IPS-18a (cell line): ENCODE results near the gene MICAL3.

Experiments
- H3K27ac ChIP-seq: one replicate; pipeline ENCODE4 v1.5.1; 2013; ENCODE audit warnings: low read length
- H3K27me3 ChIP-seq: one replicate; pipeline ENCODE4 v1.6.1; 2013; ENCODE audit warnings: mild to moderate bottlenecking, low read length; ENCODE audit not compliant: control insufficient read depth, insufficient read depth
- H3K36me3 ChIP-seq: one replicate; pipeline ENCODE4 v1.6.1; 2013; ENCODE audit warnings: low read depth, low read length; ENCODE audit not compliant: control insufficient read depth
- H3K4me1 ChIP-seq: one replicate; pipeline ENCODE4 v1.6.1; 2013; ENCODE audit warnings: low read depth, low read length; ENCODE audit not compliant: control insufficient read depth
- H3K4me3 ChIP-seq: one replicate; pipeline ENCODE4 v1.5.1; 2013; ENCODE audit warnings: low read length
- H3K9ac ChIP-seq: one replicate; pipeline ENCODE4 v1.6.1; 2013; ENCODE audit warnings: mild to moderate bottlenecking, low read length, moderate library complexity
- H3K9me3 ChIP-seq: one replicate; pipeline ENCODE4 v1.6.1; 2013; ENCODE audit warnings: low read depth, low read length; ENCODE audit not compliant: control insufficient read depth

MICAL3 gene

DNA sequence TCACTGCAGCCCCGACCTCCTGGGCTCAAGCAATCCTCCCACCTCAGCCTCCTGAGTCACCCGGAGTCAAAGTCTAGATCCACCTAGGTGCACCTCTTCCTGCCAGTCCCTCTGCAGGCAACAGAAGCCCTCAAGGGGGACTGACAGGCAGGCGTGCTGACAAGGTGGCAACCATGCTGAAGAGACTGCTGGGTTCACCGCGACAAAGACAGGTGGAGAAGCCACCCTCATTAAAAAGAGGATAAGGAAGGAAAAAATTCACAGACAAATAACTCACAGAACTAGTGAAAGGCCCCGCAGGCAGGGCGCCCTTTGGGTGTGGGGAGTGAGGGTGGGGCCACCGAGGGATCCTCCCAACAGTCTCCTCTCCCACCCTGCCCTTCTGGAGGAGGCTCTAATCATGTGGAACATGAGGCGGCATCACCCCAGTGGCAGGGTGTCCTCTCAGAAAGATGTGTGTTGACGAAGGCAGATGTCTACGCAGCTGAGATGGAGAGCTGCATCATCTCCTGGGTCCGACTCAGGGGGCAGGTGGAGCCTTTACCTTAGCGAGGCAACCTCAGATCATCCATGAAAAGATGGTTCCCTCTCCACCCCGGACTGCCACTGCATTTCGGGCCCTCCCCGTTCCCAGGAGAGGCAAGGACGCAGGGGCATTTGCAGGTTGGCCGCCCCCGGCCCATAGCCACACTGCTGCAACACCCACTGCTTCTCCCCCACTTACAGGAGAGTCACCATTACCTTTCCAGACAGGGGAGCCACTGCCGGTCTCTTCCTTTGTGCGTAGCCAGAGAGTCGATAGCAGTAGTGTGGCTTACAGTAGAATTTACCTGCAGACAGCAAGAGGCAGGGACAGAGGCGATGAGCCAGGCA is 158.9 kb downstream of the MICAL3 start:
- Histone ChIP-seq H3K9ac (no peak overlapping the region), H3K27me3 (no peaks in the 10 kb centered on the region), H3K4me1 (no peaks in the 10 kb centered on the region), H3K27ac (no peak overlapping the region), H3K9me3 (no peaks in the 10 kb centered on the region), H3K36me3 (peaks cover 26% of the 10 kb centered on the region), H3K4me3 (no peak overlapping the region)

DNA sequence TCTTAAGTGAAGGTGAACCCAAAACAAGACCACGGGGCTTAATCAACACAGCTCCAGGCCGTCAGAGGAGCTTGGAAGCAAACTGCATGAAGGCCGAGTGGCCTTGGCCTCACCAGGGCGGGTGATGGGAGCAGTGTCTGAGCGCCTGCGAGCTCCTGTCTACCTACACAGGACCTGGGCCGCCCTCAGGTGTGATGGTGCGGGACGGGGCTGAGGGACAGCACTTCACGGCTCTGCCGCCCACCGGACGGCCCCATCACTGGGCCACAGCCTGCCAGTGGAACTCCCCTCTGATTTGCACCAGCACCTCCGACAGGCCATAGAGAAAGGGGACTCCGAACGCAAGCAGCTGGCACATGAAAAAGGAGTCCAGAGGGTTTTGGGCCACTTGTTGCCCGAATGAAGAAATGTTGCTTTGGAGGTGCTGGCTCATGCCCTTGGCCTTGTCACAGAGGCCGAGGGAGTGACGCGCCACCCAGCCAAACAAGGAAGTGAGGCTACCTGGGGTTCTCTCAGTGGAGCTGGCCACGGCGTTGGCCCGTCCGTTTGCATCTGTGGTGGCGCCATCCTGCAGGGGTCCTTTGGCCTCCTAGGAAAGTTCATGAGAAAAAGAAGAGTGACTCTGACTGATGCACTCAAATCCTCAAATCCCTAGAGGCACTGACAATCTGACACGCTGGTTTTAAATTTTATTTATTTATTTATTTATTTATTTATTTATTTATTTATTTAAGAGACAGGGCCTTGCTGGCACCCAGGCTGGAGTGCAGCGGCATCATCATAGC is 159.8 kb downstream of the MICAL3 start:
- H3K4me3 ChIP-seq: no peak overlapping the region
- no peak overlapping the region for H3K9ac ChIP-seq
- no peaks in the 10 kb centered on the region for H3K9me3 ChIP-seq
- peaks cover 24% of the 10 kb centered on the region for H3K36me3 ChIP-seq
- no peaks in the 10 kb centered on the region for H3K4me1 ChIP-seq
- H3K27ac ChIP-seq: no peak overlapping the region
- H3K27me3 ChIP-seq: no peaks in the 10 kb centered on the region

GRCh38 chr22:17862646-17863181 is 161.6 kb downstream of the MICAL3 start:
- Histone ChIP-seq H3K9ac (no peak overlapping the region), H3K9me3 (no peaks in the 10 kb centered on the region), H3K27ac (no peak overlapping the region), H3K27me3 (no peaks in the 10 kb centered on the region), H3K4me1 (no peaks in the 10 kb centered on the region), H3K4me3 (no peak overlapping the region), H3K36me3 (peaks cover 16% of the 10 kb centered on the region)

GRCh38 chr22:17861909-17862308 is 162.5 kb downstream of the MICAL3 start:
- H3K9me3 ChIP-seq: no peaks in the 10 kb centered on the region
- no peak overlapping the region for H3K4me3 ChIP-seq
- no peak overlapping the region for H3K9ac ChIP-seq
- no peak overlapping the region for H3K27ac ChIP-seq
- H3K36me3 ChIP-seq: peaks cover 16% of the 10 kb centered on the region
- H3K27me3 ChIP-seq: no peaks in the 10 kb centered on the region
- H3K4me1 ChIP-seq: no peaks in the 10 kb centered on the region

DNA sequence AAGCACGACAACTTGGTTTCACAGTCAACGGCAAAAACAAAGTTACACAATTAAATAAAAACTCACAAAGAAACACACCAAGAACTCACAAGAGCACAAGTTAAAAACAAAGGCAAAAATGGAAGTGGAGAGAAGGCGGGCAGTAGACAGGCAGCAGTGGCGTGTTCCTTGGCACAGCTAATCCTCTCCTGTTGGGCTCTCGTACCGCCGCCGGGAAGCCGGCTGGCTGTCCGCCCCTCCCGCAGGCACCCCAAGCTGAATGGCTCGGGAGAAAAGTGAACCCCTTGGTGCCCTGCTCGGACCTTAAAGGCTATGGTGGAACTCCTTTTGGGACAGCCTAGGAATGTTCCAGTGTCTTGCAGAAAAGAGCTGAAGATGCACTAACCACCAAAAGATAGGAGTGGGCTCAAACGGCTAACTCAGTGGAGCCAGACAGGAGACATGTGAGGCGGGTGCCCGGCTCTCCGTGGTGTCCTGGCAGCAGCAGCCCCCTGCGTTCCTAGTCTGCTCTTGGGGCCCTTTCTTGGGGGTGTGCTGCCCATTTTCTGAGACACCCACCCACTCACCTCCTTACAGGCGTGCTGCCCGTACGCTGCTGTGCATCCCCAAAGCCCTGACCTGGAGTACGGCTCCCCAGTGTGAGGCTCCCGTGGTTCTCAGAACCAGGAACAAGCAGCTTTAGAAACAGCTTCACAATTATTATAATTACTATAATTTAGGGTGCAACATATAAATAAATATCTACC is 164.0 kb downstream of the MICAL3 start:
- H3K9me3 ChIP-seq: no peaks in the 10 kb centered on the region
- H3K27me3 ChIP-seq: no peaks in the 10 kb centered on the region
- H3K27ac ChIP-seq: no peak overlapping the region
- H3K36me3 ChIP-seq: peaks cover 16% of the 10 kb centered on the region
- no peaks in the 10 kb centered on the region for H3K4me1 ChIP-seq
- H3K4me3 ChIP-seq: no peak overlapping the region
- H3K9ac ChIP-seq: no peak overlapping the region

DNA sequence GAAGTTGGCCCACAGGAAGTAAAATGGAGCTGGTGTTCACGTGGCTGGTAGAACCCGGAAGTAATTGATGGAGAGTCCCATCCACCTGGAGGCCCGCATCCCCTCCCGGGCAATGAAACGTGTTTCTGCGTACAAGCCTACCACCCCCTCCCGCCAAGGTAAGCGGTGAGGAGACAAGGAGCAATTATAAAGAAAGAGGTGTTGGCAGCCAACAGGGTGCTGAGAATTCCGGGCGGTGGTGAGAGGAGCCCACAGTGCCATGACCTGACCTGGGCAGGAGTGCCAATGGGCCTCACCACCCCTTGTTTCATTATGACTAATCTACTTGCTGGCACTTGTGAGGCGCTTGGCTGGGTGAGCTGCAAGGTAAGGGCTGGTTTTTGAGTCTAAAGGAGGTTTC is 166.3 kb downstream of the MICAL3 start:
- H3K27me3 ChIP-seq: no peaks in the 10 kb centered on the region
- H3K9me3 ChIP-seq: no peaks in the 10 kb centered on the region
- no peak overlapping the region for H3K27ac ChIP-seq
- no peaks in the 10 kb centered on the region for H3K4me1 ChIP-seq
- peaks cover 3% of the 10 kb centered on the region for H3K36me3 ChIP-seq
- no peak overlapping the region for H3K4me3 ChIP-seq
- no peak overlapping the region for H3K9ac ChIP-seq

DNA sequence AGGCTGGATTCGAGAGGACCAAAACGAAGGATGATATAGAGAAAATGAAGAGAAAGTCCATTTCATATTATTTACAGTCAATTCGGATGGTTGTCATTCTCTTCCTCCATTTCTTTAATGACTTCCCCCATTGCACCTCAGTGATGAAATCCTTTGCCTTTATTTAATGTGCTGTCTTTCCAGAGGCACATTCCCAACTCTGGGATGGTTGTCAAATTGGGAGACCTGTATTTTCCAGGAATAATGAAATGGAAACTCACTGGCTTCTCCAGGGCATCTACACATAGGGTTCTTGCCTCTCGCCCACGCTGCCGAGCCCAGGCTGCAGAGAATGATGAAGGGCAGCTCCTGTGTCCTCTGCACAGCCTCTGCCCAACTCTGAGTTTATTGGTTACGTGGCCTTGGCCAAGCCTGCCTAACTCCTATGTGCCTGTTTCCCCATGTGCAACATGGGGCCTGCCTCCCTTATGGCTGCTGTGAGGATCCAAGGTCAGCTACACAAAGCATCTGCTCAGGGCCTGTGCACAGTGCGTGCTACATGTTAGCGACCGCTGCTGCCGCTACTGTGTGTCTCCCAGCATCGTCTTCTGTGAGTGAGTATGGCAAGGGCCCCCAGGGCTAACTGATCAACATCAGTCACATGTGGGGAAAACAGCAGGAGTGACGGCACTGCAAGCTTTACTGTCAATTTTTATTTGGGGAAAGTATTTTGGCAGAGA is 168.6 kb downstream of the MICAL3 start:
- H3K9ac ChIP-seq: no peak overlapping the region
- no peaks in the 10 kb centered on the region for H3K27me3 ChIP-seq
- H3K4me3 ChIP-seq: no peak overlapping the region
- peaks cover 3% of the 10 kb centered on the region for H3K36me3 ChIP-seq
- no peaks in the 10 kb centered on the region for H3K4me1 ChIP-seq
- no peaks in the 10 kb centered on the region for H3K9me3 ChIP-seq
- no peak overlapping the region for H3K27ac ChIP-seq

- Histone ChIP-seq H3K9me3 (no peaks in the 10 kb centered on the region), H3K27me3 (no peaks in the 10 kb centered on the region), H3K36me3 (no peaks in the 10 kb centered on the region), H3K4me1 (no peaks in the 10 kb centered on the region), H3K4me3 (no peak overlapping the region), H3K27ac (no peak overlapping the region), H3K9ac (no peak overlapping the region)
Measured at GRCh38 chr22:17853073-17853472, 171.3 kb downstream of the MICAL3 start.

- Histone ChIP-seq H3K4me3 (no peak overlapping the region), H3K9ac (no peak overlapping the region), H3K36me3 (no peaks in the 10 kb centered on the region), H3K4me1 (no peaks in the 10 kb centered on the region), H3K27ac (no peak overlapping the region), H3K9me3 (no peaks in the 10 kb centered on the region), H3K27me3 (no peaks in the 10 kb centered on the region)
Measured at GRCh38 chr22:17851759-17852158, 172.6 kb downstream of the MICAL3 start.

DNA sequence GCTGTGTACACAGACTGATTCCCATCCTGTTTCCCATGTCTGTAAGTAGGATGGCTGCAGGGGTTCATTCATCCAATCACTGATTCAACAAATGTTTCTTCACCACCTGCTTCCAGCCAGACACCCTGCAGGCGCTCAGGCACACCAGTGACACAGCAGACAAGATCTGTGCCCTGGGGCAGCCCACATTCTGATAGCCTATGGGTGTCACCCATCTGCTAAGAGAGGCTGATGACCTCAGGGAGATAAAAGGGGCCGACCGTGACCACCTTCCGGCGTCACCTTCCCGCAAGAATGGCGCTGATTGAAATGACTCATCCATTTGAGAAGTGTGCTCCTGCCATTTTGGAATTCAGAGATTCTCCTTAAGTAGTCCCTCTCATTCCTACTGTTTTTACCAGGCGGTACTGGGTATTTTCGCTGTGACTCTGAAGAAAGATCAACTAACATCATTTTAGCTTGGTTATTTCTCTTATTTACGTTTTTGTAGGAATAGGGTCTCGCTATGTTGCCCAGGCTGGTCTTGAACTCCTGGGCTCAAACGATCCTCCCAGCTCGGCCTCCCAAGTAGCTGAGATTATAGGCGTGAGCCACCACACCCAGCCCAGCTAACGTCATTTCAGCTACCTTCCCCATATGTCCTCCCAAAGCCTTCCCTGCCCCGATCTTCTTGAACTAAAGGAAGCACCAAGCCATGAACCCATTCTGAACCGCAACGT is 176.8 kb downstream of the MICAL3 start:
- H3K27ac ChIP-seq: no peak overlapping the region
- no peak overlapping the region for H3K9ac ChIP-seq
- H3K9me3 ChIP-seq: no peaks in the 10 kb centered on the region
- H3K4me3 ChIP-seq: no peak overlapping the region
- no peaks in the 10 kb centered on the region for H3K36me3 ChIP-seq
- H3K4me1 ChIP-seq: no peaks in the 10 kb centered on the region
- H3K27me3 ChIP-seq: no peaks in the 10 kb centered on the region
